Upper lobe of left lung (tissue), 4 donors: ENCODE results near the gene ATCAY.

Source experiments
- CTCF ChIP-seq, 6 experiments: fragments of 450-650 bp in 4 of 6; fragments of 200-600 bp in 2 of 6; sonication (generic) in 2 of 6; IDR thresholded peaks; one replicate each; pipeline ENCODE4 v1.5.1; 2016 to 2019; ENCODE audit warnings: antibody characterized with exemption in 6 of 6
- POLR2A ChIP-seq, 4 donors: fragments of 450-650 bp; IDR thresholded peaks; one replicate each; pipeline ENCODE4 v1.5.1; 2016 to 2017; ENCODE audit warnings: antibody characterized with exemption in 4 of 4, mild to moderate bottlenecking in 2 of 4

DNA sequence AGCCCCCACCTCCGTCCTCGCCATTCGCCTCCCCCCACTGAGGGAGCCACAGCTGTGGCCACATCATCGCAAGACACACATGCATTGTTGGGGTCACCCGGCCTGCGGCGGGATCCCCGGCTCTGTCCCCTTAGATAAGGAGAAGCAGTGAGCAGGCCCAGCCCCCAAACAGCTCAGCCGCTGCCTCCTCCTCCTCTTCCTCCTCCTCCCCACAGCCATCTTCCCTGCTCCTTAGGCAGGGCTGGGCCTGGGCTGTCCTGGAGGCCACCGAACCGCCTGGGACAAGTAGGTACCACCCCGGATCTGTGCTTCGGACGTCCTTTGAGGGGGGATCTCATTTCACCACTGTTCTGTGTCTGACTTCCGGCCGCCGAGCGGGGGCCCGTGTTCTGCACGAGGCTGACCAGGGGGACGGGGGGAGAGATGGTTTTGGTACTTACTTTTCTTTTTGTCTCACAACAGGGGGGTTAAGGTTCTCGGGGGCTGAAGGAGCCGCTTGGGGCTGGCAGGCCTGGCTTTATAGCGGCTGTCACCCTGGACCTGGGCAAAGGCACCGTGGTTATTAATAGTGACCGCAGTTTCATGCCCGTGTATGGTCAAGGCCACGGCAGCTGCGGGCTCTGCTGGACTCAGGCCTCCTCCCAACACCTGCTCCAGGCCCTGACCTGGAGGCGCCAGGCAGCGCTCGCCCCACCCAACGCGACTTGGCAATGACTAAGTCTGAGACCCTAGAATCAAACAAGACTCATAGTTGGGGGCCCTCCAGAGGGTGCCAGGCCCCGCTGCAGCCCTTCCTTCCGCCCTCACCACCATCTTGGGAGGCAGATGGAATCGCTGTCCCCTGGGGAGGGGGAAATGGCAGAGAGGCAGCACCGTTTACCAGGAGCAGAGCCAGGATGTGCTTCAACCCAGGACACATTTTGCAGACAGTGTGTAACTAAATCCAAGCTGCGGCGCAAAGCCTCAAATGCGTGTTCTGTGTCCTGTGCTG is 70.7 kb downstream of the ATCAY start:
- no peak for TF ChIP-seq CTCF (IDR thresholded peaks at IDR 0.05)
- TF ChIP-seq POLR2A (IDR thresholded peaks at IDR 0.05), result no peak
